Endothelial cell of umbilical vein (primary cell): ENCODE measurements around the gene CIAO3. TPM values are rescaled to one million over a fixed set of nuclear protein-coding genes. Genes with fewer than 3 reads are reported as not detected.

Experiments used
- BruUV-seq: library from RNA; stranded (reverse); fragments of 400-500 nt; replicated peaks from 2 replicates; lab custom pipeline; 2021; lab: Mats Ljungman, UMichigan
- CTCF ChIA-PET: fragments of 300-600, 350-600 bp; sonication (Branson Sonifier 250); formaldehyde crosslinking; loops from one replicate; lab custom pipeline; 2021; ENCODE audit warnings: antibody characterized with exemption, inconsistent platforms; lab: Charles Lee
- POLR2A ChIA-PET: fragments of 300-600, 350-600 bp; sonication (Branson Sonifier 250); formaldehyde crosslinking; loops from one replicate; lab custom pipeline; 2021; ENCODE audit warnings: antibody characterized with exemption, inconsistent platforms; lab: Charles Lee
- DNase-seq: peaks from one replicate; pipeline ENCODE4 v3.0.0-alpha.2; 2011; ENCODE audit warnings: low read depth, low spot score
- FAIRE-seq: peaks from 2 replicates; lab custom pipeline; 2011; peaks lifted over from hg19 to GRCh38; lab: Jason Lieb, UNC
- H2AFZ ChIP-seq: 2 replicates; pipeline ENCODE4 v1.6.0; 2012; ENCODE audit warnings: low read depth, low read length, control low read depth, inconsistent platforms
- H3K27ac ChIP-seq: 2 replicates; pipeline ENCODE4 v1.5.1; 2011; ENCODE audit warnings: low read depth, mild to moderate bottlenecking, control low read depth, low read length, moderate library complexity; ENCODE audit not compliant: insufficient read depth
- H3K27me3 ChIP-seq, 2 experiments: 2 replicates each; pipeline versions ENCODE4 v1.6.0 to v1.6.1; 2011; ENCODE audit warnings: low read length in 2 of 2, mixed read lengths in 1 of 2; ENCODE audit not compliant: control insufficient read depth in 2 of 2, insufficient read depth in 2 of 2
- H3K36me3 ChIP-seq, 2 experiments: 2 replicates in 1 of 2; 3 replicates in 1 of 2; pipeline ENCODE4 v1.5.1; 2011; ENCODE audit warnings: low read length in 2 of 2, mild to moderate bottlenecking in 1 of 2, moderate library complexity in 1 of 2; ENCODE audit not compliant: control insufficient read depth in 2 of 2, insufficient read depth in 2 of 2; ENCODE audit errors: extremely low read depth in 1 of 2
- H3K4me1 ChIP-seq: 3 replicates; pipeline ENCODE4 v1.5.1; 2011; ENCODE audit warnings: mild to moderate bottlenecking, low read length; ENCODE audit not compliant: control insufficient read depth, insufficient read depth; ENCODE audit errors: extremely low read depth
- H3K4me2 ChIP-seq: 2 replicates; pipeline ENCODE4 v1.6.1; 2011; ENCODE audit warnings: low read length, control low read depth, mixed read lengths; ENCODE audit not compliant: insufficient read depth
- H3K4me3 ChIP-seq, 3 experiments: fragments of 200-600 bp in 1 of 3; sonication (generic), shearing (Covaris generic) in 1 of 3; replicated peaks in 1 of 3; 2 replicates each; pipeline ENCODE4 v1.5.1; 2011 to 2016; ENCODE audit warnings: control low read depth in 3 of 3, low read length in 3 of 3, mild to moderate bottlenecking in 2 of 3, inconsistent platforms in 1 of 3, low read depth in 1 of 3, moderate library complexity in 1 of 3; ENCODE audit not compliant: insufficient read depth in 1 of 3
- H3K79me2 ChIP-seq: 2 replicates; pipeline ENCODE4 v1.6.0; 2012; ENCODE audit warnings: low read length, inconsistent platforms; ENCODE audit not compliant: control insufficient read depth, insufficient read depth
- H3K9ac ChIP-seq: replicated peaks from 2 replicates; pipeline ENCODE3; 2011; ENCODE audit warnings: low read length, control low read depth; ENCODE audit not compliant: insufficient read depth; ENCODE audit errors: extremely low read depth
- H3K9me1 ChIP-seq: replicated peaks from 3 replicates; pipeline ENCODE4 v1.6.0; 2011; ENCODE audit warnings: mild to moderate bottlenecking, low read length; ENCODE audit not compliant: control insufficient read depth, insufficient read depth; ENCODE audit errors: extremely low read depth
- H3K9me3 ChIP-seq: replicated peaks from 2 replicates; pipeline ENCODE4 v1.5.1; 2012; ENCODE audit warnings: low read length, inconsistent platforms; ENCODE audit not compliant: control insufficient read depth, insufficient read depth
- H4K20me1 ChIP-seq: replicated peaks from 2 replicates; pipeline ENCODE3; 2011; ENCODE audit warnings: mild to moderate bottlenecking, low read length; ENCODE audit not compliant: control insufficient read depth, insufficient read depth; ENCODE audit errors: extremely low read depth
- CTCF ChIP-seq, 2 donors: IDR thresholded peaks; 1 replicate in 1 of 2; 2 replicates in 1 of 2; pipeline ENCODE4 v1.5.1; 2011; ENCODE audit warnings: low read length in 2 of 2, mild to moderate bottlenecking in 2 of 2, moderate library complexity in 2 of 2, control low read depth in 1 of 2, inconsistent platforms in 1 of 2, low read depth in 1 of 2; ENCODE audit not compliant: insufficient read depth in 1 of 2; ENCODE audit errors: extremely low read depth in 1 of 2
- EZH2 ChIP-seq: IDR thresholded peaks from 2 replicates; pipeline ENCODE4 v1.6.1; 2012; ENCODE audit warnings: borderline replicate concordance, low read depth, mild to moderate bottlenecking, moderate library complexity, low read length, inconsistent platforms; ENCODE audit not compliant: severe bottlenecking
- FOS ChIP-seq: IDR thresholded peaks from 2 replicates; pipeline ENCODE4 v1.6.1; 2011; ENCODE audit warnings: mild to moderate bottlenecking, low read length, moderate library complexity, borderline replicate concordance; ENCODE audit not compliant: insufficient read depth
- JUN ChIP-seq: IDR thresholded peaks from 2 replicates; pipeline ENCODE4 v1.6.1; 2011; ENCODE audit warnings: borderline replicate concordance, low read depth; ENCODE audit not compliant: insufficient read length, insufficient read depth
- POLR2A ChIP-seq: IDR thresholded peaks from 2 replicates; pipeline ENCODE4 v1.6.1; 2012; ENCODE audit warnings: low read depth, mild to moderate bottlenecking, control low read depth, low read length
- POLR2AphosphoS5 ChIP-seq: IDR thresholded peaks from 2 replicates; pipeline ENCODE4 v1.6.1; 2012; ENCODE audit warnings: low read depth, mild to moderate bottlenecking, control low read depth, low read length, moderate library complexity; ENCODE audit not compliant: insufficient read depth
- dilution Hi-C: fragments of 300-500 bp; cut with MboI; formaldehyde crosslinking; loops from one replicate; pipeline ENCODE4 v1.15.0; 2019; ENCODE audit warnings: low sequenced_read_pairs; ENCODE audit not compliant: extremely low pct_ligation_motif_present
- intact Hi-C: fragments of 100-400 bp; cut with micrococcal nuclease; formaldehyde crosslinking; loops from one replicate; pipeline ENCODE4 v1.10.0; 2022
- polyA plus RNA-seq, 4 experiments: library from polyadenylated mRNA; depleted of rRNA in 3 of 4; stranded (reverse) in 3 of 4; unstranded in 1 of 4; fragments of >200 nt; gene quantifications; 2 replicates each; pipeline versions ENCODE4 v1.2.1 to v1.2.3, GENCODE V29; 2011 to 2012; ENCODE audit warnings: missing spikeins in 1 of 4
- total RNA-seq: library from RNA; stranded (reverse); gene quantifications from 2 replicates; pipeline ENCODE4 v1.2.3, GENCODE V29; 2021
- TF ChIP-seq, protein P1 (sequence below): IDR thresholded peaks from 2 replicates; pipeline ENCODE4 v1.6.1; 2011; ENCODE audit not compliant: insufficient read depth, insufficient read length

CIAO3 gene
- total and polyA plus RNA-seq, 2 donors (not counting 3 experiments of a cell fraction or from before 2014, with no cell fraction given), result 23.1 to 33.8 TPM

- FAIRE-seq, result peak; percentile 90
- Histone ChIP-seq H3K79me2 (peaks cover 31% of the 10 kb centered on the region), H3K9me3 (no peaks in the 10 kb centered on the region), H4K20me1 (no peaks in the 10 kb centered on the region), H3K36me3 (peaks cover 7 to 22% of the 10 kb centered on the region in 2 experiments), H3K27me3 (no peaks in the 10 kb centered on the region), H3K4me1 (peaks cover 20% of the 10 kb centered on the region), H3K4me3 (peak within 1 kb of the TSS in 2 of 3 experiments; percentile 12 to 71), H3K4me2 (peak within 1 kb of the TSS; percentile 44), H3K9me1 (no peaks in the 10 kb centered on the region), H2AFZ (peak within 1 kb of the TSS; percentile 26), H3K9ac (no peak within 1 kb of the TSS), H3K27ac (peak within 1 kb of the TSS; percentile 35)
- no TSS peak for BruUV-seq
- TF ChIP-seq POLR2AphosphoS5, result peak; percentile 98
- TF ChIP-seq EZH2, result no peak
- TF ChIP-seq, protein P1, sequence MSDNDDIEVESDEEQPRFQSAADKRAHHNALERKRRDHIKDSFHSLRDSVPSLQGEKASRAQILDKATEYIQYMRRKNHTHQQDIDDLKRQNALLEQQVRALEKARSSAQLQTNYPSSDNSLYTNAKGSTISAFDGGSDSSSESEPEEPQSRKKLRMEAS, result peak; percentile 79
- TF ChIP-seq JUN, result no peak
- no peak for TF ChIP-seq CTCF (IDR thresholded peaks at IDR 0.05; ENCODE audit: extremely low read depth in 1 of 2, insufficient read depth in 1 of 2, low read depth in 1 of 2, low read length in 2 of 2)
- TF ChIP-seq FOS, result no peak
- TF ChIP-seq POLR2A, result peak; percentile 94
- DNase-seq, result peak; percentile 87
- dilution Hi-C loops, result no loop called here
- ChIA-PET CTCF (interaction anchor here (1.5 kb wide), 1 partner anchor 9 kb away, joined by 4 read pairs; the partner anchor contains the start of gene RHBDL1), POLR2A (no interaction called here)
- intact Hi-C loops, result no loop called here
These were observed 56.6 kb downstream of the CIAO3 start, which contains the start of gene JMJD8 for GRCh38 chr16:684071-684794. TSS of gene JMJD8 (minus strand) at chr16:684334. CDS start at chr16:684319, 15 bp downstream.
